SK-N-SH (cell line): ENCODE measurements around the gene LRRC27.

ENCODE experiments used
- CHD2 ChIP-seq: fragments of 150-350 bp; IDR thresholded peaks from 2 replicates; pipeline ENCODE4 v1.6.1; 2018; ENCODE audit warnings: low read length; ENCODE audit not compliant: partially characterized antibody
- EP300 ChIP-seq, 2 experiments: IDR thresholded peaks; 2 replicates each; pipeline versions ENCODE4 v1.4.0 to v1.6.1; 2012; ENCODE audit warnings: borderline replicate concordance in 1 of 2, low read depth in 1 of 2, low read length in 1 of 2
- GABPA ChIP-seq: IDR thresholded peaks from 2 replicates; pipeline ENCODE4 v1.4.0; 2012; ENCODE audit warnings: low read depth, mild to moderate bottlenecking
- MXI1 ChIP-seq: IDR thresholded peaks from 2 replicates; pipeline ENCODE4 v1.6.1; 2012; ENCODE audit warnings: mild to moderate bottlenecking, low read depth, low read length, improper control_type of control experiment
- RAD21 ChIP-seq: IDR thresholded peaks from 2 replicates; pipeline ENCODE4 v1.6.1; 2012; ENCODE audit warnings: mild to moderate bottlenecking, low read length
- RCOR1 ChIP-seq: fragments of 150-350 bp; IDR thresholded peaks from 2 replicates; pipeline ENCODE4 v1.6.1; 2017; ENCODE audit warnings: antibody characterized with exemption, low read length
- TF ChIP-seq, protein P1 (sequence below): fragments of 200-600 bp; sonication (generic); IDR thresholded peaks from 2 replicates; pipeline ENCODE4 v1.6.1; 2017; ENCODE audit warnings: antibody characterized with exemption, mild to moderate bottlenecking, moderate library complexity
- TF ChIP-seq, protein P2 (sequence below): IDR thresholded peaks from 2 replicates; pipeline ENCODE4 v1.4.0; 2012; ENCODE audit warnings: low read depth
- TF ChIP-seq, protein P3 (sequence below): fragments of 150-350 bp; IDR thresholded peaks from 2 replicates; pipeline ENCODE4 v1.6.1; 2017; ENCODE audit warnings: antibody characterized with exemption, low read length, low read depth, borderline replicate concordance
- TF ChIP-seq, protein P4 (sequence below): IDR thresholded peaks from 2 replicates; pipeline ENCODE4; 2012

DNA sequence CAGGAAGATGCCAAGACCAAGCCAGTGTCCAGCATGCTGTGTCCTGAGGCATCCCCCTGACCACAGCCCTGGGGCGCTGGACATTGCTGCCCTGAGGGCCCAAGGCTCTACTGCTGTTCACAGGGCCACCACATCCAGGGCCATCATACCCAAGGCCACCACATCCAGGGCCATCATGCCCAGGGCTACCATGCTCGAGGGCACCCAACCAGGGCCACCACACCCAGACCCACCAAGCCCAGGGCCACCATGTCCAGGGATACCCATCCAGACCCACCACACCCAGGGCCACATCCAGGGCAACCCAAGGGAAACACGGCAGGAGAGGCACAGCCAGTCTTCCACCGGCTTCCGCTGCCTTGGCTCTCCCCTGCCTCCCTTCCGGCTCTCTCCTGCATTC is 41.4 kb upstream of the LRRC27 start:
- TF ChIP-seq, protein P1, sequence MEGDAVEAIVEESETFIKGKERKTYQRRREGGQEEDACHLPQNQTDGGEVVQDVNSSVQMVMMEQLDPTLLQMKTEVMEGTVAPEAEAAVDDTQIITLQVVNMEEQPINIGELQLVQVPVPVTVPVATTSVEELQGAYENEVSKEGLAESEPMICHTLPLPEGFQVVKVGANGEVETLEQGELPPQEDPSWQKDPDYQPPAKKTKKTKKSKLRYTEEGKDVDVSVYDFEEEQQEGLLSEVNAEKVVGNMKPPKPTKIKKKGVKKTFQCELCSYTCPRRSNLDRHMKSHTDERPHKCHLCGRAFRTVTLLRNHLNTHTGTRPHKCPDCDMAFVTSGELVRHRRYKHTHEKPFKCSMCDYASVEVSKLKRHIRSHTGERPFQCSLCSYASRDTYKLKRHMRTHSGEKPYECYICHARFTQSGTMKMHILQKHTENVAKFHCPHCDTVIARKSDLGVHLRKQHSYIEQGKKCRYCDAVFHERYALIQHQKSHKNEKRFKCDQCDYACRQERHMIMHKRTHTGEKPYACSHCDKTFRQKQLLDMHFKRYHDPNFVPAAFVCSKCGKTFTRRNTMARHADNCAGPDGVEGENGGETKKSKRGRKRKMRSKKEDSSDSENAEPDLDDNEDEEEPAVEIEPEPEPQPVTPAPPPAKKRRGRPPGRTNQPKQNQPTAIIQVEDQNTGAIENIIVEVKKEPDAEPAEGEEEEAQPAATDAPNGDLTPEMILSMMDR, result no peak
- TF ChIP-seq, protein P2, sequence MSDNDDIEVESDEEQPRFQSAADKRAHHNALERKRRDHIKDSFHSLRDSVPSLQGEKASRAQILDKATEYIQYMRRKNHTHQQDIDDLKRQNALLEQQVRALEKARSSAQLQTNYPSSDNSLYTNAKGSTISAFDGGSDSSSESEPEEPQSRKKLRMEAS, result no peak
- TF ChIP-seq, protein P3, sequence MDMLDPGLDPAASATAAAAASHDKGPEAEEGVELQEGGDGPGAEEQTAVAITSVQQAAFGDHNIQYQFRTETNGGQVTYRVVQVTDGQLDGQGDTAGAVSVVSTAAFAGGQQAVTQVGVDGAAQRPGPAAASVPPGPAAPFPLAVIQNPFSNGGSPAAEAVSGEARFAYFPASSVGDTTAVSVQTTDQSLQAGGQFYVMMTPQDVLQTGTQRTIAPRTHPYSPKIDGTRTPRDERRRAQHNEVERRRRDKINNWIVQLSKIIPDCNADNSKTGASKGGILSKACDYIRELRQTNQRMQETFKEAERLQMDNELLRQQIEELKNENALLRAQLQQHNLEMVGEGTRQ, result no peak
- TF ChIP-seq EP300 (IDR thresholded peaks at IDR 0.05; ENCODE audit: borderline replicate concordance in 1 of 2, low read depth in 1 of 2, low read length in 1 of 2), result no peak
- no peak for TF ChIP-seq GABPA
- no peak for TF ChIP-seq MXI1
- no peak for TF ChIP-seq RAD21
- TF ChIP-seq, protein P4, sequence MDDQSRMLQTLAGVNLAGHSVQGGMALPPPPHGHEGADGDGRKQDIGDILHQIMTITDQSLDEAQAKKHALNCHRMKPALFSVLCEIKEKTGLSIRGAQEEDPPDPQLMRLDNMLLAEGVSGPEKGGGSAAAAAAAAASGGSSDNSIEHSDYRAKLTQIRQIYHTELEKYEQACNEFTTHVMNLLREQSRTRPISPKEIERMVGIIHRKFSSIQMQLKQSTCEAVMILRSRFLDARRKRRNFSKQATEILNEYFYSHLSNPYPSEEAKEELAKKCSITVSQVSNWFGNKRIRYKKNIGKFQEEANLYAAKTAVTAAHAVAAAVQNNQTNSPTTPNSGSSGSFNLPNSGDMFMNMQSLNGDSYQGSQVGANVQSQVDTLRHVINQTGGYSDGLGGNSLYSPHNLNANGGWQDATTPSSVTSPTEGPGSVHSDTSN, result no peak
- TF ChIP-seq RCOR1, result no peak
- no peak for TF ChIP-seq CHD2
